IPS-20b (cell line): ENCODE measurements around the gene SUSD3.

Source experiments
- H3K27ac ChIP-seq: one replicate; pipeline ENCODE4 v1.5.1; 2013; ENCODE audit warnings: low read length
- H3K27me3 ChIP-seq: 2 replicates; pipeline ENCODE4 v1.6.1; 2013; ENCODE audit warnings: mild to moderate bottlenecking, low read length, inconsistent platforms; ENCODE audit not compliant: insufficient read depth
- H3K36me3 ChIP-seq: 2 replicates; pipeline ENCODE4 v1.6.1; 2013; ENCODE audit warnings: low read depth, mild to moderate bottlenecking, inconsistent platforms, low read length, moderate library complexity; ENCODE audit not compliant: insufficient read depth
- H3K4me1 ChIP-seq: 2 replicates; pipeline ENCODE4 v1.6.1; 2013; ENCODE audit warnings: mild to moderate bottlenecking, control low read depth, inconsistent platforms, low read length, moderate library complexity; ENCODE audit not compliant: insufficient read depth
- H3K4me3 ChIP-seq: 2 replicates; pipeline ENCODE4 v1.5.1; 2013; ENCODE audit warnings: mild to moderate bottlenecking, low read length, inconsistent platforms
- H3K9ac ChIP-seq: 2 replicates; pipeline ENCODE4 v1.6.1; 2013; ENCODE audit warnings: low read depth, mild to moderate bottlenecking, inconsistent platforms, low read length, moderate library complexity
- H3K9me3 ChIP-seq: 2 replicates; pipeline ENCODE4 v1.6.1; 2013; ENCODE audit warnings: mild to moderate bottlenecking, low read depth, low read length, inconsistent platforms; ENCODE audit not compliant: insufficient read depth

SUSD3 gene

DNA sequence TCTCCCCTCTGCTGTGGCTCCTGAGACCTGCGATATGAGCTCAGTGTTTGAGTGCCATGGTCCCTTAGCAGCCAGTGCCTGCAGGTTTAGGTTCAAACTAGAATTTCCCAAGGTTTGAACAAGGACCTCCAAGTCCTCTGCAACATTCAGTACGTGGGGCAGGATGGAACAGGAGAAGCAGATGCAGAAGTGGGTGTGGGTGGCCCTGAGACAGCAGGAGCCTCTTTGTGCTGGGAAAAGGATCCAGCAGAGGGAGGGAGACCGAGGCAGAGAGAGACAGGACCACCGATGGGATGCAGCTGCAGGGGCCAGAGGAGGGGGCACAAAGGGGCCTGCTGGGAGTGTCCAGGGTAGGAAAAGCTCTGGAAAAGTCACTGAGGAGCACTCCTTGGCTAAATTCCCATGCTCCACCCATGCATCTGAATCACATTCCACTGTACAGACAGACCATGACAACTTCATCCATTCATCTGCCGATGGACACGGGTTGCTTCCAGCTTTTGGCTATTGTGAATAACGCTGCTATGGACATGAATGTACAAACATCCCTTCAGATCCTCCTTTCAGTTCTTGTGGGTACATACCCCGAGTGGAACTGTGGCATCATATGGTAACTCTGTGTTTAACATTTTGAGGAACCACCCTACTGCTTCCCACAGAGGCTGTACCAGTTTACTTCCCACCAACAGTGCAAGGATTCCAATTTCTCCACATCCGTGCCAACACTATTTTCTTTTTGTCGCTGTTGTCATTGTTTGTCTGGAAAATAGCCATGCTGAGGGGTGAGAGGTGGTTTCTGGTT lies 26.7 kb upstream of the SUSD3 start:
- Histone ChIP-seq H3K4me3 (no peak overlapping the region), H3K9ac (no peak overlapping the region), H3K27ac (no peak overlapping the region), H3K9me3 (no peaks in the 10 kb centered on the region), H3K4me1 (no peaks in the 10 kb centered on the region), H3K36me3 (no peaks in the 10 kb centered on the region), H3K27me3 (no peaks in the 10 kb centered on the region)

DNA sequence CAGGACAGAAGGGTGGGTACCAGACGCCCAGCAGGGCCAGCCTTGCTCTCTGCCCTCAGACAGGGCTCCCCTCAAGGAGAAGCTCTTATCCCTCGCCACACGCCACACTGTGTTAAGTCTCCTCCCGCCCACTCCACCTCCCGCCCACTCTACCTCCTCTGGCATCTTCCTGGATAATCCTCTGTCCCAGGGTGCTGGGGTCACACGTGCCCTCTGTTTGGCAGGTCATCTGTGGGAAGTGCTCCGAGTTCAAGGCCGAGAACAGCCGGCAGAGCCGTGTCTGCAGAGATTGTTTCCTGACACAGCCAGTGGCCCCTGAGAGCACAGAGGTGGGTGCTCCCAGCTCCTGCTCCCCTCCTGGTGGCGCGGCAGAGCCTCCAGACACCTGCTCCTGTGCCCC lies 26.0 kb upstream of the SUSD3 start:
- Histone ChIP-seq H3K27me3 (no peaks in the 10 kb centered on the region), H3K4me1 (no peaks in the 10 kb centered on the region), H3K9me3 (no peaks in the 10 kb centered on the region), H3K9ac (no peak overlapping the region), H3K4me3 (no peak overlapping the region), H3K27ac (no peak overlapping the region), H3K36me3 (no peaks in the 10 kb centered on the region)

DNA sequence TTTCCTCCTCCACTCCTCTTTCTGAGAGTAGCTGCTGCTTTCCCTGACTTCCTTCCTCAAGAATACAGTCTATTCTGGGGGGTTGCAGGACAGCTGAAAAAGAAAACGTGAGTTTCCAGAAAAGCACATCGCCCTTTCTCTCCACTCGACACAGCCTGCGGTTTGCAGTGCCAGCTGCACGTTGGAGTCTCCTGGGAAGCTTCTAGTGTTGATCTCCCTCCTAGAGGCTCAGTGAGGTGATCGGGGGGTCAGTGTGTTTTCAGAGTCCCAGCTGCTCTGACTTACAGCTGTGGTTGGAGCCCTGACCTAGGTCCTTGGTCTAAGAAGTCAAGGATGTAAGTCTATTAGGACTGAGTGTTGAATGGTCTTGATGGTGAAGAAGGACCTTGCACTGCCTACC lies 25.0 kb upstream of the SUSD3 start:
- no peaks in the 10 kb centered on the region for H3K27me3 ChIP-seq

DNA sequence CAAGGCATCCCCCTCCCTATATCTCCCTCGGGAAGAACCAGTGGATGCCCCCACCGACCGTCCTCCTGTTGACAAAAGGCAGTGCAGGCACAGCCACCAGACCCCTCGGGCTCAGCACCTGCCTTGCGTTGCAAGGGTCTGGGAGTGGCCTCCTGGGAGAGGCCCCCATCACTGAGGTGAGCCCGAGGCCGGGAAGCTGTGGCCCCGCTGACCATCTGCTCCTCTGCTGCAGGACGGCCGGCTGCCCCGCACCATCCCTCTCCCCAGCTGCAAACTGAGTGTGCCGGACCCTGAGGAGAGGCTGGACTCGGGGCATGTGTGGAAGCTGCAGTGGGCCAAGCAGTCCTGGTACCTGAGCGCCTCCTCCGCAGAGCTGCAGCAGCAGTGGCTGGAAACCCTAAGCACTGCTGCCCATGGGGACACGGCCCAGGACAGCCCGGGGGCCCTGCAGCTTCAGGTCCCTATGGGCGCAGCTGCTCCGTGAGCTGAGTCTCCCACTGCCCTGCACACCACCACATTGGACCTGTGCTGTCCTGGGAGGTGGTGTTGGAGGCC lies 23.3 kb upstream of the SUSD3 start:
- no peaks in the 10 kb centered on the region for H3K9me3 ChIP-seq
- H3K4me3 ChIP-seq, result no peak overlapping the region
- no peaks in the 10 kb centered on the region for H3K4me1 ChIP-seq
- no peaks in the 10 kb centered on the region for H3K36me3 ChIP-seq
- no peak overlapping the region for H3K27ac ChIP-seq
- H3K9ac ChIP-seq, result no peak overlapping the region
- H3K27me3 ChIP-seq, result no peaks in the 10 kb centered on the region

More for the DNA sequence above, 25.0 kb upstream of the SUSD3 start:
- no peak overlapping the region for H3K4me3 ChIP-seq
- no peaks in the 10 kb centered on the region for H3K4me1 ChIP-seq
- H3K9ac ChIP-seq, result no peak overlapping the region
- no peaks in the 10 kb centered on the region for H3K36me3 ChIP-seq
- H3K9me3 ChIP-seq, result no peaks in the 10 kb centered on the region
- no peak overlapping the region for H3K27ac ChIP-seq

DNA sequence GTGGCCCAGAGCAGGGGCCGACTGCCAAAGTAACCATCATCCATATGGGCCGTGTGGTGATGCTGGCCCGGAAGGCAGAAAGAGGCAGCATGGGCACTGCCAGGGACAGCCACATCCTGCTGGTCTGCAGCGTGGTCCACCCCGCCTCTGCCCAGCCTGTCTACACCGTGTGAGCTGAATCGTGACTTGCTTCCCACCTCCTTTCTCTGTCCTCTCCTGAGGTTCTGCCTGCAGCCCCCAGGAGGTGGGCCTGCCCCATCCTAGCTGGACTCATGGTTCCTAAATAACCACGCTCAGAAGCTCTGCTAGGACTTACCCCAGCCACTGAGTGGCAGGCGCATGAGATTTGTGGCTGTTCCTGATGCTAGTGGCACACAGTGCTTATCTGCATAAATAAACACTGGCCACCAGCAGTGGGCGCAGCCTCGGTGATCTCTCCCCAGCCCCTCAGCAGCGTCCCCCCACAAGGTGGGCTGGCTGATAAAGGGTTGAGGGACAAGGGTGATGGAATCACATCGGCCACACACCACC lies 22.6 kb upstream of the SUSD3 start:
- Histone ChIP-seq H3K36me3 (no peaks in the 10 kb centered on the region), H3K9me3 (no peaks in the 10 kb centered on the region), H3K27ac (no peak overlapping the region), H3K9ac (no peak overlapping the region), H3K4me3 (no peak overlapping the region), H3K4me1 (no peaks in the 10 kb centered on the region), H3K27me3 (no peaks in the 10 kb centered on the region)

DNA sequence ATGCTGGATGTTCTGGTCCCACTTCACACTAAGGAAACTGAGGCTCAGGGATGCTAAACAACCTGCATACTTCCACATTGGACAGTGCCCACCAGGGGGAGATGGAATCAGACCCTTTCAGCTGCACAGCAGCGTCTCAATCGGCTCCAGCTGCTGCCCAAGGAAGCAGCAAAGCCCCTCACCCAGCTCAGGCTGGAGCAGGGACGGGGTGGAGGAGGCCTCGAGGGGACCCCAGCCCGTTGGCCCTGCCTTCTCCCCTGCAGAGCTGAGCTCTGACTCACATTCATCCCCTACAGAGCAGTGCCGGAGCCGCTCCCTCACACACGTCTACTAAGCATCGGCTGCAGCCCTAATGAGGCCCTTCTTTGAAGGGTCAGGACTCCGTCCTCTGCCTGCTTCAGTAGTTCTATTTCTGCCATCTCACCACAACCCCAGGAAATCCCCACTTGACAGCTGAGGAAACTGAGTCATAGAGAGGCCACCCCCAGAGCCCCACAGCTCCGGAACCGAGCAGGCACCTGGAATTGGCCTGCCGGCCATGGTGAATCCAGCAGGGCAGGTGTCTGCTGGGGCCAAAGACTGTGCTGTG lies 21.5 kb upstream of the SUSD3 start:
- no peaks in the 10 kb centered on the region for H3K4me1 ChIP-seq
- no peaks in the 10 kb centered on the region for H3K36me3 ChIP-seq
- H3K27me3 ChIP-seq, result no peaks in the 10 kb centered on the region
- no peak overlapping the region for H3K4me3 ChIP-seq
- H3K9me3 ChIP-seq, result no peaks in the 10 kb centered on the region
- H3K9ac ChIP-seq, result no peak overlapping the region
- no peak overlapping the region for H3K27ac ChIP-seq

DNA sequence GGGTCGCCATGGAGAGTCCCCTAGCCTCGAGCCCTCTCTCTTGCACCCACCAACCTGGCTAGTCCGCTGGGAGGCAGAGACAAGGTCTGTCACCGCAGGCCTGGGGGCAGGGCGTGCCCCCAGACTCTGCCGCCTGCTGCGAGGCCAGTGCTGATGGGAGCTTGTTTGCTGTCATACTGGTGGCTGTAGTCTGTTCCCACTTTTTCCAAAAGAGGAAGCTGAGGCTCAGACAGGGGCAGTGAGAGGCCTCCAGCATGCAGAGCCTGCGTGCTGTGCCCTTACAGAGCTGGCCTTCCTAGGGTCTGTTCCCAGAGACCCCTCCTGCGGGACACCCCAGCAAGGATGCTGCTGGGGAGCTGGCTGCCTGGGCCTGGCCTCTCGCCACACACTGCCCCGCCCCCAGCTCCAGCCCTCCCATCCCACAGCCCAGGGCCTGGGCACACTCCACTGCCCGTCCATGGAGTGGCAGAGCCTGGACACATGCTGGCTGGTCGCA lies 21.0 kb upstream of the SUSD3 start:
- H3K27me3 ChIP-seq, result no peaks in the 10 kb centered on the region
- H3K4me1 ChIP-seq, result no peaks in the 10 kb centered on the region
- no peaks in the 10 kb centered on the region for H3K36me3 ChIP-seq
- H3K9me3 ChIP-seq, result no peaks in the 10 kb centered on the region
- H3K27ac ChIP-seq, result no peak overlapping the region
- H3K4me3 ChIP-seq, result no peak overlapping the region
- H3K9ac ChIP-seq, result no peak overlapping the region

DNA sequence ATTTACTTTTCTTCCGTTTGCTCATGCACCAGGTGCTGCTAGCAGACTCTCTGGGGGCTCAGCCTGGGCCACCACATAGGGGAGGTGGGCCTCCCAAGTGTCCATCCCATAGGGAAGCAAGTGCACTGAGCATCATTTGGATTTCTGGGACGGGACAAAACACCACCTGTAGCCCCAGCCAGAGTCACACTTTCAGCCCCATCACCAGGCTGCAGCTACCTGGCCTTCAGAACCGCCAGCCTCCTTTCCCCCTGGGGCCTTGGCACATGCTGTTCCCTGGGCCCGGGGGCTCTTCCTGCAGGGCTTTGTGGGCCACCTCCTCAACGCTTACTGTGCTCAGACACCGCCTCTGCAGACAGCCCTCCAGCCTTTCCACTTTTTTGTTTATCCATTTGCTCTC lies 19.6 kb upstream of the SUSD3 start:
- H3K9ac ChIP-seq, result no peak overlapping the region

DNA sequence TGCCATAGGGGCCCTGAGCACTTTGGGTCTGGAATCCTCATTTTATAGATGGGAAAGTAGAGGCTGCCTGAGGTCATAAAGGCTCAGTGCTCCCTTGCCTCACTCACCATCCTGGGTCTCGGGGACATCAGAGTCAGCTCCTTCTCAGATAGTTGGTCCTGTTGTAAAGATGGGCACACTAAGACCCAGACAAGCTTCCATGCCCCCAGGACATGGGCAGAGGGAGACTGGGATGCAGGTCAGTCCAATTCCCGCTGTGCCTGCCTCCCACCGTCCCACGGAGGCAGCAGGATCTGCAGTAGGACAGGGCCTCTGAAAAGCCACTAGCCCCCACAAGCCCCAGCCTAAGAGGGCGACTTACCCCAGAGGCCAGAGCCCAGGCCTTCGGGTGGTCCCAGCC lies 19.0 kb upstream of the SUSD3 start:
- H3K4me1 ChIP-seq, result no peaks in the 10 kb centered on the region

More for the DNA sequence above, 19.6 kb upstream of the SUSD3 start:
- Histone ChIP-seq H3K4me1 (no peaks in the 10 kb centered on the region), H3K27ac (no peak overlapping the region), H3K4me3 (no peak overlapping the region), H3K27me3 (no peaks in the 10 kb centered on the region), H3K9me3 (no peaks in the 10 kb centered on the region), H3K36me3 (no peaks in the 10 kb centered on the region)

DNA sequence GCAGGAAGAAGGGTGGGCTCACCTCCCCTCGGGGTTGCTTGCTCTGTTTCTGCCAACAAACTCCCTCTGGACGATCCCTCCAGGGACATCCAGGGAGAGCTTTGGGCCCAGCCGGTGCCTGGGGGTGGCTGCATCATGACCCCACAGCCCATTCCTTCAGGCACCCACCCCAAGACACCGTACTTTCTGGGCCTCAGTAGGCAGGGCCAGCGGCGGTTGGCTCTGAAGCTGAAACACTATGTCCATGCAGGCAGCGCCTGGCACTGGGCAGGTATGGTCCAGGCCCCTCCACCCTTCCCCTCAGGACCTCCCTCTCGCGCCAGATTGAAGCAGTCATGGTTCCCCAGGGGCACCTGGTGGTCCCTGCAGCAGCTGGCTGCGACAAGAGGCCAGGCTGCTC lies 18.5 kb upstream of the SUSD3 start:
- Histone ChIP-seq H3K36me3 (no peaks in the 10 kb centered on the region), H3K9ac (no peak overlapping the region), H3K27ac (no peak overlapping the region), H3K4me3 (no peak overlapping the region), H3K9me3 (no peaks in the 10 kb centered on the region), H3K4me1 (no peaks in the 10 kb centered on the region), H3K27me3 (no peaks in the 10 kb centered on the region)

More for the DNA sequence above, 19.0 kb upstream of the SUSD3 start:
- no peak overlapping the region for H3K27ac ChIP-seq
- H3K27me3 ChIP-seq, result no peaks in the 10 kb centered on the region
- no peaks in the 10 kb centered on the region for H3K9me3 ChIP-seq
- no peak overlapping the region for H3K4me3 ChIP-seq
- no peaks in the 10 kb centered on the region for H3K36me3 ChIP-seq
- H3K9ac ChIP-seq, result no peak overlapping the region

DNA sequence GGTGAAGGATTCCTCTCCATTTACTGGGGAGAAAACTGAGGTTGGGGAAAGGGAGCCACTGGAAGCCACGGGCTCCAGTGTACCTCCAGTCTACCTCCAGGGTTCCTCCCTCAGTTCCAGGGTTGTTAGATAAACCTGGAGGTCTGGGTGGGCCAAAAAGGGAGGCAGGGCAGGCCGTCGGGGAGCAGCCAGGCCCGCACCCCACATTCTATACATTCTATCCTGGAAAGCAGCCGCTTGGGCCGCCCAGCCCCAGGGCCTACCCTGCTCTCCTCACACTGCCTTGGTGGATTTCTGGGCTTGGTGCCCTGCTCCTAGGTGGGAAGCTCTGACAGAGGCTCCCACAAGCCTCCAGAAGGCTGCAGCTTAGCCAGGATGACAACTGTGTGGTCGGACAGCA lies 18.1 kb upstream of the SUSD3 start:
- Histone ChIP-seq H3K9ac (no peak overlapping the region), H3K9me3 (no peaks in the 10 kb centered on the region), H3K4me3 (no peak overlapping the region), H3K4me1 (no peaks in the 10 kb centered on the region), H3K27me3 (no peaks in the 10 kb centered on the region), H3K36me3 (no peaks in the 10 kb centered on the region), H3K27ac (no peak overlapping the region)
